ENCODE measurements around the gene DNAAF5.
"Not testable (repeated sequence)": the region's sequence is repeated elsewhere in the genome, so short reads cannot be mapped to it uniquely, and the experiment has no call there.

DNAAF5 gene

DNA sequence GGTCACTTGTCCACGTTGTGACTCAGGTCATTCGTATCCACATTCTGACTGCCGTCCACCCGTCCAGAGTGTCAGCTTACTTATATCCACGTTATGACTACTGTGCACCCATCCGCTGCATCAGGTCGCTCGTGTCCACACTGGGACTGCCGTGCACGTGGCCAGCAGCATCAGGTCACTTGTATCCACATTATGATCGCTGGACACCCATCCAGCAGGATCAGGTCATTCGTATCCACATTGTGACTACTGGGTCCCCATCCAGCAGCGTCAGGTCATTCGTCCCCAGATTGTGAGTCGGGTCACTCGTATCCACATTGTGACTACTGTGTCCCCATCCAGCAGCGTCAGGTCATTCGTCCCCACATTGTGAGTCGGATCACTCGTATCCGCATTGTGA lies 58.5 kb downstream of the DNAAF5 start:
- DNase-seq: no peak

- DNase-seq: no peak
Measured at GRCh38 chr7:785416-785815, 58.9 kb downstream of the DNAAF5 start.

DNA sequence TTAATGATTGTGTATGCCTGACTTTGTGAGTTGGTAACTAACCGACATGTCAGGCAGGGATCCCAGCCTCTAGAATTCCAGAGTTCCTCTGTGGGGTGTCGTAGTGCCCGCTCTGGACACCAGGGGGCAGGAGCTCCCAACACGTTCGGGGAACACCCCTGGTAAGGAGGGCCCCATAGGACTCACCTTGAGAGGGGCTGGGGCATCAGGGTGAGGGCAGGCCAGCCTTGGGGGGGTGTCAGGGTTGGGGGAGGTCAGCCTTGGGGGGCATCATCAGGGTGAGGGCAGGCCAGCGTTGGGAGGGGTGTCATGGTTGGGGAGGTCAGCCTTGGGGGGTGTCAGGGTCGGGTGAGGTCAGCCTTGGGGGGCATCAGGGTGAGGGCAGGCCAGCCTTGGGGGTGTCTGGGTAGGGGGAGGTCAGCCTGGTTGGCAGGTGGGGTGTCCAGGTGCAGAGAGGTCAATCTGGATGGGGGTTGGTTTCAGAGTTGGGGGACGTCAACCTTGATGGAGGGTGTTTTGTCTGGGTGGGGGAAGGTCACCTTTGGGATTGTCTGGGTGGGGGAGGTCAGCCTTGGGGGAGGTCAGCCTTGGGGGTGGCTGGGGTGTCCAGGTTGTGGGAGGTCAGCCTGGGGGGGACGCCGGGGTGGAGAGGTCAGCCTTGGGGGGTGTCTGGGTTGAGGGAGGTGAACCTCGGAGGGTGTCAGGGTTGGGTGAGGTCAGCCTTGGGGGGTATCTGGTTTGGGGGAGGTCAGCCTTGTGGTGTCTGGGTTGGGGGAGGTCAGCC lies 60.2 kb downstream of the DNAAF5 start:
- DNase-seq: peak; percentile 83

DNA sequence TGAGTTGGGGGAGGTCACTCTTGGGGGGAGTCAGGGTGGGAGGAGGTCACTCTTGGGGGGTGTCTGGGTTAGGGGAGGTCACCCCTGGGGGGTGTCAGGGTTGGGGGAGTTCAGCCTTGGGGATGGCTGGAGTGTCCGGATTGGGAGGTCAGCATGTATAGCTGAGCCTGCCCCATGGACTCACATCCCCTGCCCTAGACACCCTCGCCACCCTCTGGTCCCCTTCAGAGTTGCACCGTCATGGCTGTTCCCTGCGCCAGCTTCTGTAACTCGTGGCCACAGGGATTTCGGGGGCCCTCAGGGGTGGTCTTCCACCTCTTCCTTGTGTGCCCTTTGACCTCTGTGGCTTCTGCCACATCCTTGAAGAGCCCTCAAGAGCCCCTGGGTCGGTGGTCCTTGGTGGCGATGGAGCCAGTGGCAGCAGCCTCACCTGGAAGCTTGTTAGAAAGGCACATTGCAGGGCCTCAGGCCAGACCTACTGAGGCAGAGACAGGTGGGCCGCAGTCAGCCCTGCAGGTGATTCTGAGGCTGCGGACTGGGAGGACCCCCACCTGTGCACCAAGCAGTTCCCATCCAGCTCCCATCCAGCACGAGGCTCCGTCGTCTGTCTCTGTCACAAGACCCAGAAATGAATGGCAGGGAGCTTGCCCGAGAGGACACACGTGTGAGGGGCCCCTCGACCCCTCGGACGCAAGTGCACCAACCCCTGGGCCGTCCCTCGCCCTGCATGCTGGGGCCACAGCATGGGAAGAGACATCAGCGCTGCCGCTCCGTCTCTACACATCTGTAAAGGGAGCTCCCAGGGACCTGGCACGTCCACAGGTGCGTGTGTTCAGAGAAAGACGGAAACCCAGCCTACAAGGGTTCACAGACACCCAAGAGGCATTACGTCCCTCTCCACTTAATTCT lies 61.1 kb downstream of the DNAAF5 start:
- no peak for DNase-seq

DNA sequence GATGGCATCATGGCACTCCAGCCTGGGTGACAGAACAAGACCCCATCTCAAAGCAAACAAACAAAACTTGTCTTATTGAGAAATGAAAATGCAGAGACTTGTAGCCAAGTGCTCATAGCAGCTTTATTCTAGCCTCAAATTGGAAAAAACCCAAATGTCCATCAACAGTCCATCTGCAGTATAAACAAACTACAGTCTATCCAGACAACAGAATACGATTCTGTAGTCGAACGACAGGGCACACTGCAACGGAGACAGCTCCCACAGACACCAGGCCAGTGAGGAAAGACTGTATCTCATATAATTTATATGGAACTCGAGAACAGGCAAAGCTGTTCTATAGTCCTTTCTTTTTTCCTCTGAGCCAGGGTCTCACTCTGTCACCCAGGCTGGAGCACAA lies 65.0 kb downstream of the DNAAF5 start:
- DNase-seq: no peak

DNA sequence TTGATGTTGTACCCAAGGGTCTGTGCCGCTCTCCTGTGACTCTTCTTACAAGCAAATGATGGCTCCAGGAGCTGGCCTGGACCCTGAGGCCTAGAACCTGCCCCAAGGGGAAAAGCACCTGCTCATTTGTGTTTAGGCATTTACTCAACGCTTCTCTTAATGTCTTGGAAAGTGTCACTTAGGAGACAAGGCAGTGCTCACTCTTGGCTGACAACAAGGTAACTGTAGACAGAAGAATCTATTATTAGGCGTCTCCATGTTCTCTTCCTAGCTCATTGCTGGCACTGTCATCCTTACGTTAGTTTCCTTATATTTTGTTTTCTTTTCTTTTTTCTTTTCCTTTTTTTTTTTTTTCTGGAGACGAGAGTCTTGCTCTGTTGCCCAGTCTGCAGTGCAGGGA lies 67.7 kb downstream of the DNAAF5 start:
- no peak for DNase-seq

DNA sequence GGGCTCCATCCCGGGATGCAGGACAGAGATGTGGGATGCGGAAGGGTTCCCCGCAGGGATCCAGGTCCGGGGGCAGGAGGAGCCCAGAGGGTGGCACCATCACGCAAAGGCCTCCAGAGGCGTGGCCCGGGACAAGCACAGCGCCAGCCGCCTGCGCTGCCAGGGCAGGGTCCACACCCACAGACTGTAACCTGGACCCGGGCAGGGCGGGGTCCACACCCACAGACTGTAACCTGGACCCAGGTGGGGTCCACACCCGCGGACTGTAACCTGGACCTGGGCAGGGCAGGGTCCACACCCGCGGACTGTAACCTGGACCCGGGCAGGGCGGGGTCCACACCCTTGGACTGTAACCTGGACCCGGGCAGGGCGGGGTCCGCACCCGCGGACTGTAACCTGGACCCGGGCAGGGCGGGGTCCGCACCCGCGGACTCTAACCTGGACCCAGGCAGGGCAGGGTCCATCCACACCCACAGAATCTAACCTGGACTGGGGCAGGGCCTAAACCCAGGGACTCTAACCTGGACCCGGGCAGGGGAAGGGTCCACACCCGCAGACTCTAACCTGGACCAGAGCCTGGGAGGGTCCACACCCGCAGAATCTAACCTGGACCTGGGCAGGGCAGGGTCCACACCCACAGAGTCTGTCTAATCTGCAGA lies 68.3 kb downstream of the DNAAF5 start:
- DNase-seq: no peak

GRCh38 chr7:796434-797169 lies 70.1 kb downstream of the DNAAF5 start:
- not testable (repeated sequence) for DNase-seq

DNA sequence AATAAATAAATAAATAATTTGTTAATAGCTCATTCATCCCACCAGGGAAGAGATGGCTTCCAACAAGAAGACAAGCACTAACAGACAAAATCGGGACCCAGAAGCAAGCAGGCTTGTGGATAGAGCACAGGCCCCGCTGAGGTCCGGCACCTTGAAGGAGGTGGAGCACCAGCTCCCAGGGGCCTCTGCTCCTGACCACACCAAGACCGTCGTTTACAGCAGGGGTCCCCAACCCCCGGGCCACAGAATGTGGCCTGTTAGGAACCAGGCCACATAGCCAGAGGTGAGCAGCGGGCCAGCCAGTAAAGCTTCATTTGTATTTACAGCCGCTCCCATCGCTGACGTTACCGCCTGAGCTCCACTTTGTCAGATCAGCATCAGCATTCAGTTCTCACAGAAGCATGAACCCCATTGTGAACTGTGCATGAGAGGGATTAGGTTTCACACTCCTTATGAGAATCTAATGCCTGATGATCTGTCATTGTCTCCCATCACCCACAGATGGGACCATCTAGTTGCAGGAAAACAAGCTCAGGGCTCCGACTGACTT lies 72.5 kb downstream of the DNAAF5 start:
- no peak for DNase-seq

GRCh38 chr7:800692-801091 lies 74.2 kb downstream of the DNAAF5 start:
- DNase-seq: no peak

- not testable (repeated sequence) for DNase-seq
Measured at GRCh38 chr7:801351-801750, 74.9 kb downstream of the DNAAF5 start.

GRCh38 chr7:801940-802381 lies 75.5 kb downstream of the DNAAF5 start:
- DNase-seq: no peak

GRCh38 chr7:802500-803242 lies 76.2 kb downstream of the DNAAF5 start:
- DNase-seq: no peak

GRCh38 chr7:803243-803635 lies 76.7 kb downstream of the DNAAF5 start:
- no peak for DNase-seq

- DNase-seq: not testable (repeated sequence)
Measured at GRCh38 chr7:803796-804195, 77.3 kb downstream of the DNAAF5 start.

- no peak for DNase-seq
Measured at GRCh38 chr7:805261-805660, 78.8 kb downstream of the DNAAF5 start.

- peak; percentile 39 for DNase-seq
Measured at GRCh38 chr7:815284-816216, 89.1 kb downstream of the DNAAF5 start.

DNA sequence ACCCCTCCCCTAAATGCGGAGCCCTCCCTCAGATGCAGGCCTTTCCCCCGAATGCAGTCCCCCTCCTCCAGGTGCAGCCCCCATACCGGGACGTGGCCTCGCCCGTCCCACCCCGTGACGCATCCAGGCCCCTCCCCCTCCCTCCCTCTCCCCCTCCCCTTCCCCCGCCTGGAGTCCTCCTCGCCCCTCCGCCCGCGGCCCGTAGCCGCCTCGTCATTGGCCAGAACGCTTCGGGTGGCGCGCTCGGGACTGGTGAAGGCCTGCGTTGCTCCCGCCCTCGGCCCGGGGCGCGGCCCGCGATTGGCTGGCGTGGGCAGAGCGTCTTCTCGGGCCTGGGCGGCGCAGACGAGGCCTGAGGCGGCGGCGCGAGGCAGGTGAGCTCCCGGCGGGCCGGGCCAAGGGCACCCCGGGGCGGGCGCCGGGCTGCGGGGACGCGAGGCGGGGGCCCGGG lies 89.8 kb downstream of the DNAAF5 start:
- DNase-seq: peak; percentile 98

DNA sequence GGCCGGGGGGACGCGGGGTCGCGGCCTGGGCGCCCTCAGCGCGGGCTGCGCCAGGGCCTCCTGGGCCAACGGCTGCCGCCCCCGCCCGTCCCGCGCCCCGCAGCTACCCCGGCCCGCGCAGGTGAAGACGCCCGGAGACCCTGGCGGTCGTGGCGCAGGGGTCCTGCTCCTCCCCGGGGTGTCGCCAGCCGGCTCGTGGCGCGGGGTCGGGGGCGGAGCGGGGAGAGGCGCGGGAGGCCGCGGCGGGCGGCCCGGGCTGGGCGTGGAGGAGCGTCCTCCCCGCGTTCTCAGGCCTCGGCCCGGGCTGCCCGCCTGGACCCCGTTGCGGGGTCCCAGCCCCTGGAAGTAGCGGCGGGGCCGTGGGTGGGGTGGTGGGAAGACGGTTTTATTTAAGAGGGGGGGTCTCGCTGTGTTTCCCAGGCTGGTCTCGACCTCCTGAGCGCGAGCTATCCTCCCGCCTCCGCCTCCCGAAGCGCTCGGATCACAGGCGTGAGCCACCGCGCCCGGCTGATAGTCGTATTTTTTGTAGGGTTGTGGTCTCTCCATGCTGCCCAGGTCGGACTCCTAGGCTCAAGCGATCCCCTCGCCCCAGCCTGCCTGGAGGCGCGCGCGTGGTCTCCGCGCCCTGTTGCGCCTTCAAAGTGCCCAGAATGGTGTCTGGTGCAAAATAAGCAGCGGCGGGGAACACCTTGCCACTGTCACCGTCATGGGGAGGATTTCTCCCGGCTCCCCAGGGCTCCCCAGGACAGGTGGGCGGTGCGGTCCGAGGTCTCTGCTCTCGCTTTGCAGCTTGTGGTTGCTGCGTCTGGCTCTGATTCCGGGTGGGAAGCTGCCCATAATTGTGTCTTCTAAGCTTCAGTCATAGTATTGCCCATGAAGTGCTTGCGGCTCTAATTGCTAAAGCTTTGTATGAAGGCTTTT lies 90.5 kb downstream of the DNAAF5 start:
- peak; percentile 72 for DNase-seq
